Non-pigmented ciliary epithelial cell (primary cell): Measurements from ENCODE around the gene CACNA1A.

ENCODE experiments used
- DNase-seq: peaks from one replicate; pipeline ENCODE4 v3.0.0-alpha.2; 2010; ENCODE audit warnings: low read depth

Gene CACNA1A

DNA sequence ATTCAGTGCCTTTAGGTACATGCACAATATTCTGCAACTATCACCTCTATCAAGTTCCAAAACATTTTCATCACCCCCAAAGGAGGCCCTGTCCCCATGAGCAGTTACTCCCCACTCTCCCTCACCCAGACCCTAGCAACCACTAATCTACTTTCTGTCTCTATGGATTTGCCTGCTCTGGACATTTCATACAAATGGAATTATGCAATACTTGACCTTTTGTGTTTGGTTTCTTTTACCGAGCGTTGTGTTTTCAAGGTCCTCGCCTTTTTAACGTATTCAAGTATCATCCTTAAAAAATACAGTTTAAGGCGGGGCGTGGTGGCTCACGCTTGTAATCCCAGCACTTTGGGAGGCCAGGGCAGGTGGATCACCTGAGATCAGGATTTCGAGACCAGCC lies 196.4 kb downstream of the CACNA1A start:
- DNase-seq: no peak

DNA sequence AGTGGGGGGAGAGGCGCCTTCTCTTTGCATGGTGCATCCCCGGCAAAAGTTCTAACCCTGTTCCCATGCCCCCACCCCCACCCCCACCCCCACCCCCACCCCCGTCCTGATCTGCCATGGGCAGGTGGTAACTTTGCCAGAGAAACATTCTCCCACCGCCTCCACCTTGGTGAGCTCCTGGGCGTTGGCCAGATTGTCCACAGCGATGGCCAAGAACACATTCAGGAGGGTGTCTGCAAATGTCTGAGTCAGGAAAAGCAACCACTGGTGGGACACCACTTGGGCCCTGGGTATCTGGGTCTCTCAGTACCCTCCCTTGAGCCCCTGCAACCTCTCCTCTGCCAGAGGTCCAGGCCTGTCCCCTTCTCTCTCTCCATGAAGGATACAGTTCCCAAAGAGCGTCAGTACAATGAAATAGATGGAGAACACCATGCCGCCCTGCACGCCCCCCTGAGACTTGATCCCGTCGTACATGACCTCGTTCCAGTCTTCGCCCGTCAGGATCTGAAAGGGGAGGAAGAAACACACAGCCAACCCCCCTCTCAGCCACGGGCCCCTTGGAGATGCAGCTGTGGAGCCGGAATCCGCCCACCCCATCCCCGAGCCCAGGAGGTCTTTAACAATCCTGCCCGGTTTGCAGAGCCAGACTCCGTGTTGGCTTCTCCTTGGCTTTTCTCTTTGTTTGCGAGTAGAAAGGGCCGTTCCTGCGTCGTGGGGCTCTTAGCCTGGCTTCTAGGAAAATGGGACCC lies 202.7 kb downstream of the CACNA1A start:
- no peak for DNase-seq

DNA sequence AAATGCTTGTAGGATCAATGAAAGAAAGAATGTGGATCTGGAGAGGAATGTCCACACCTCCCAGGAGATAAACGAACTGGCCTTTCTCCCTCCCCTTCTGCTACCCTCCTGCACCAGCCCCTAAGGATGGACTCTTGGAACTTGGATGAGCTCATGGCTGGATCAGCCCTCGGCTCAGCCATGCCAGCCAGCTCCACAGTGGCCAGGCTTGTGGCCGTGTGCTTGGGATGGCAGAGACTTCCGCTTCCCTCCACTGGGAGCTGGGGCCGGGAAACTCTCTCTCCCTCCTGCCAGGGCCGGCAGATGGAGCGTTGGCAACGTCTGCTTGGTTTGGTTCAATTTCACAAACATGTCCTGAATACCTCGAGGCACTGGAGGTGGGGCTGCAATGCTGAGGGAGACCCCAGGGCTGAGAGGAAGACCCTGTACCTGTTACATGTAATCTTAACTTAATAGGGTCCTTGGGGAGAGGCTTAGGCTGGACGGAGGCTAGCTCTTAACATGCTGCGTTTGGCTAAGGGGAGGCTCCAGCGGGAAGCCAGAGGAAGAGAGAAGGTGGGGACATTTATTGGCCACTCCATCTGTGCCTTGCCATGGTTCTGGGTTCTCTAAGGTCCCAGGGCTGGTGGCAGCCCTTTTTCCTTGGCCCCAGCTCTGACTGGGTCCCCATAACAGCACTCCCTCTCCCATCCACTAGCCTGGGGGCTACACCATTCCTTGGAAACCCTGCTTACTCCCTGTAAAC lies 203.6 kb downstream of the CACNA1A start:
- DNase-seq: no peak

DNA sequence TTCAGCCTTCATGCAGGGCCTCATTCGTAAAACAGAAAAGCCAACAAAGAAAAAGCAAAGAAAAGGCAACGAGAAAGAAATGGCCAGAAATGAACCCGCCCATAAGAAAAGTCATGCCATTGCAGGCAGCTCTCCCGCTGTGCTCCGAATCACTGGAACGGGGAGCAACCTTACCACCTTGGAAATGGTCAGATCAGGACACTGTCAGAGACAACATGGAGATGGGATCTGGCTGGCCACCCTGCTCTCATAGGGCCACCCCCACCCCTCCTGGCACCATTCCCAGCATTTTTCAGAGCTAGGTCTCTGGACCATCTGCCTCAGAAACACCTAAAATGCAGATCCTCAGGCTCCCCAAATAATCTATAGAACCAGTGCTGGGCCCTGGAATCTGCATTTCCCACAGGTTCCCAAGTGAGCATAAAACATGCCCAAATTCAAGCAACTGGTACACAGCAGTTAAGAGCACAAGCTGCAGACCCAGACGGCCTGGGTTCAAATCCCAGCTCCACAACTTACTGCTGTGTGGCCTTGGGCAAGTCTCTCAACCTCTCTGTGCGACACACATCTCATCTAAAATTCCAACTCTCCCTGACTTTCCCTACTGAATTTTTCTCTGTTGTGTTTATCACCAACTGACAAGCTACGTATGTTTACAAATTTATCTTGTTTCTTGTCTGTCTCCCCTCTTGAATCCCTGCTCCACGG lies 204.5 kb downstream of the CACNA1A start:
- DNase-seq: no peak

GRCh38 chr19:13300421-13301030 lies 205.8 kb downstream of the CACNA1A start:
- DNase-seq: no peak

GRCh38 chr19:13299838-13300237 lies 206.4 kb downstream of the CACNA1A start:
- DNase-seq: no peak

DNA sequence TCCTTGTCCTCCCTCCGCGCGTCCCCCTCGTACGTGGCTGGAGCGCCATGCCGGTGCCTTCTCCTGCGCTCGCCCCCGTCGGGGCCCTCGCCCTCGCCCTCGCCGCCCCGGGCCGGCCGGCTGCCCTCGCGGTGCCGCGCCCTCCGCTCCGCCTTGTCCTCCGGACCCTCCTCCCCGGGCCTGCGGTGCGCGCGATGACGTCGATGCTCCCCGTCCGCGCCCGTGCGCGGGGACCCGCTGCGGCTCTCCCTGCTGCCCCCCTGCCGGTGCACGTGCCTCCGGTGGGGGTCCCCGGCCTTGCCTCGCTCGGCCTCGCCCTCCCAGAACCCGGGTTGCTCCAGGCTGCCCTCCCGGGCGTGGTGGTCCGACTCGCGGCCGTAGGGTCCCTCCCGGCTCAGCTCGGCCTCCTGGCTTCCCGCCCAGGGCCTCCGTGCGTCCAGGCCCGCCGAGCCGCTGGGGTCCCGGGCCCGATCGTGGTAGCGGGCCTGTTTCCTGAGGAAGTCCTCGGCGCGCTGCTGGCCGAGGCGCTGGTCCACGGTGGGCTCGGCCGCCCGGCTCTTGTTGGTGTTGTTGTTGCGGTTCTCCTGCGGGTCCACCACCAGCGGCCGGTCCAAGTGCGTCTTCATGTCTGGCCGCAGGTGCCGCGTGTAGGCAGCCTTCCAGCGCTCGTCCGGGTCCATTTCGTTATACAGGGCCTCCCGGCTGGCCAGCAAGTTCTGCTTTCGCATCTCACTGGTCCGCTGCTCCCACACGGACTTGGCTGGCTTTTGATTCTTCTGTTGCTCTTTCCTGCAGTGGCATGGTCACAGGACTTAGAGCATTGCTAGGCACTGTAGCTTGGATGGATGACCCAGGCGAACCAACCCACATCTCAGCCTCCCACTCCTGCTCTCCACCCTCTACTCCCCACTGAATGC lies 207.5 kb downstream of the CACNA1A start:
- no peak for DNase-seq

DNA sequence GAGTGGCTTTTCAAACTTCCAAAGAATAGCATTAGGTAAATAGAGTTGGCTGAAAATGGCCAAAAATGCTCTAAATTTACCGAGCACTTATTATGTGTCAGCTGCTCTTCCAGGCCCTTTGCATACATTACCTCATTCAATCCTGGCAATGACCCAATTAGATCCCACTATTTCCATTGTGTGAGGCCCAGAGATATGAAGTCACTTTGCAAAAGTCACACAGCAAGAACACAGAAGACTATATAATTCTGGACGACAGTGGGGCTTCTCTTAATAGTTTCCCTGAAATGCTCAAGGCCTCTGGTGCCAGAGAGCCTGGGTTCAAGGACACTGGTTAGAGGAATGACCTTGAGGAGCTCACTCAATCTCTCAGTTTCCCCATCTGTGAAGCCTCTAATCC lies 209.3 kb downstream of the CACNA1A start:
- no peak for DNase-seq

- DNase-seq: no peak
Observed at GRCh38 chr19:13294812-13295567, 211.3 kb downstream of the CACNA1A start.

DNA sequence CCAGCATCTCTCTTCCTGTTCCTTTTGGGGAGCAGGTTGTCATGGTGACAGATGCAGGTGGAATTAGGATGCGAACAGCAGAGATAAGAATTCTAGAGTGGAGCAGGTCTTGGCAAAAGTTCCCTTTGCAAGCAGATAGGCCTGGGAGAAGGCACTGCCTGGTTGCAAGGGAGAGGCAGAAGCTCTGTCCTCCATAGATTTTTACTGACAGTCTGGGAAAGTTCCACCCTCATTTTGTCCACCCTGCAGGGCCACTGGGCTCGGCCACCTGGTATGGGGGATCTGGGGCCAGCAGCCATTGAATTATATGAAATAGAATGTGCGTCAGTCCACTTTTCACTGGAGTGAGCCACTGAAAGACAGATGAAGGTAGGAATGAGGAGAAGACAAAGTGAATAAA lies 214.4 kb downstream of the CACNA1A start:
- DNase-seq: no peak

- no peak for DNase-seq
Observed at GRCh38 chr19:13290741-13291140, 215.5 kb downstream of the CACNA1A start.

GRCh38 chr19:13289295-13289694 lies 217.0 kb downstream of the CACNA1A start:
- DNase-seq: no peak

- DNase-seq: no peak
Observed at GRCh38 chr19:13286195-13286985, 219.9 kb downstream of the CACNA1A start.

- DNase-seq: no peak
Observed at GRCh38 chr19:13284929-13285928, 221.1 kb downstream of the CACNA1A start.

DNA sequence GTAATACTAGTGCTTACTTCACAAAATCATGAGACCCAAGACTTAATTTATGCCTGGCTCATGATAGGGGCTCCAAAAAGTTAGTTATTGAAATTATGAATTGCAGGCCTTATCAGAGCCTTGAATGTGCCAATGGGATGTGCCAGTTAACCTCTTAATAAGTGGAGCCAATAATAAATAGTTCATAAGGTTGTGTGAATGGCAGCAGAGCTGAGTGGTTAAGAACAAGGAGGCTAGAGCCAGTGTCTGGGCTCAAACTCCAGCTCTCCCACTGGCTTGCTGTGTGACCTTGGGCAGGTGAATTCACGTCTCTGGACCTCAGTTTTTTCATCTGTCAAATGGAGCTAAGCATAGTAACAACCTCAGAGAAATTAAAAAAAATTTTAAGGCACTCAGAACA lies 222.4 kb downstream of the CACNA1A start:
- DNase-seq: no peak

GRCh38 chr19:13282486-13283065 lies 223.7 kb downstream of the CACNA1A start:
- DNase-seq: no peak

- no peak for DNase-seq
Observed at GRCh38 chr19:13281567-13282291, 224.6 kb downstream of the CACNA1A start.
